ENCODE results near the gene CCDC33.

DNA sequence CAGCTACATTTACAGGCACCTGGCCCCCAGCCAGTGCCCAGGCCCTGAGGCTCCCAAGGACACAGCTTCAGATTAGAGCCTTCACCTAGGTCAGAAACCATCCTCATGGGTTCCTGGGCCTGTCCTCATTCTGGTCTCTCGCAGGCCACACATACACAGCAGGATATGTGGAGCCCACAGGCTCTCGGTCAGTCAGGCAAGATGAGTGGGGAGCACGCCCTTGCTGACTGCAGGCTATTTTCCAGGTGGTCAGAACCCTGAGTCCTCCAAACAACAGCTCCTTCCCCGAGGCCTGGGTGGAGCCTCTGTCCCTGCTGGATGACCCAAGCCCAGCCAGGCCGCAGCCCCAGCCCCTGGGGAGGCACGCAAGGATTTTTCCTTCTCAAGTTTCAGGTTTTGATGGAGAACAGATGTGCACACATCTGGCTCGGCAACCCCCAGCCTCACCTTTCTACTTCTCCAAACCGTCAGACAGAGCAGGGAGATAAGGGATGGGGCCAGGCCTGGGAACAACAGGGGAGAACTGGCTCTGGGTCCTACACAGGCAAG lies 35.2 kb upstream of the CCDC33 start:
- no peak for TF ChIP-seq EZH2 (IDR thresholded peaks at IDR 0.05; ENCODE audit: low read length, unreplicated experiment)
- TF ChIP-seq, protein P1, sequence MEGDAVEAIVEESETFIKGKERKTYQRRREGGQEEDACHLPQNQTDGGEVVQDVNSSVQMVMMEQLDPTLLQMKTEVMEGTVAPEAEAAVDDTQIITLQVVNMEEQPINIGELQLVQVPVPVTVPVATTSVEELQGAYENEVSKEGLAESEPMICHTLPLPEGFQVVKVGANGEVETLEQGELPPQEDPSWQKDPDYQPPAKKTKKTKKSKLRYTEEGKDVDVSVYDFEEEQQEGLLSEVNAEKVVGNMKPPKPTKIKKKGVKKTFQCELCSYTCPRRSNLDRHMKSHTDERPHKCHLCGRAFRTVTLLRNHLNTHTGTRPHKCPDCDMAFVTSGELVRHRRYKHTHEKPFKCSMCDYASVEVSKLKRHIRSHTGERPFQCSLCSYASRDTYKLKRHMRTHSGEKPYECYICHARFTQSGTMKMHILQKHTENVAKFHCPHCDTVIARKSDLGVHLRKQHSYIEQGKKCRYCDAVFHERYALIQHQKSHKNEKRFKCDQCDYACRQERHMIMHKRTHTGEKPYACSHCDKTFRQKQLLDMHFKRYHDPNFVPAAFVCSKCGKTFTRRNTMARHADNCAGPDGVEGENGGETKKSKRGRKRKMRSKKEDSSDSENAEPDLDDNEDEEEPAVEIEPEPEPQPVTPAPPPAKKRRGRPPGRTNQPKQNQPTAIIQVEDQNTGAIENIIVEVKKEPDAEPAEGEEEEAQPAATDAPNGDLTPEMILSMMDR (conservative IDR thresholded peaks at IDR 0.05; ENCODE audit: low read depth, low read length): no peak

Data from PC-3 (cell line).